HG02970 (cell line): ENCODE measurements around the gene VIPR1.

ENCODE experiments used
- ATAC-seq: cut with Tn5 transposase; IDR thresholded peaks from one replicate; pipeline ENCODE4 v1.9.1; 2021; ENCODE audit warnings: mild to moderate bottlenecking, moderate library complexity, moderate number of reproducible peaks; ENCODE audit not compliant: unreplicated experiment, low FRiP score

VIPR1 gene

GRCh38 chr3:42502429-42503250 is at the start of gene VIPR1:
TSS of gene VIPR1 (plus strand) at chr3:42502643. CDS start at chr3:42502736, 93 bp downstream.
- peak; percentile 73 for ATAC-seq

GRCh38 chr3:42456211-42456610 is 46.2 kb upstream of the VIPR1 start:
- ATAC-seq = no peak

- ATAC-seq = no peak
Measured at GRCh38 chr3:42459151-42459550, 43.3 kb upstream of the VIPR1 start.

GRCh38 chr3:42461762-42462161 is 40.7 kb upstream of the VIPR1 start:
- no peak for ATAC-seq

GRCh38 chr3:42463093-42463492 is 39.4 kb upstream of the VIPR1 start:
- no peak for ATAC-seq

GRCh38 chr3:42468111-42468510 is 34.3 kb upstream of the VIPR1 start:
- ATAC-seq = no peak

- ATAC-seq = no peak
Measured at GRCh38 chr3:42472555-42472954, 29.9 kb upstream of the VIPR1 start.

- ATAC-seq = no peak
Measured at GRCh38 chr3:42473083-42473932, 29.1 kb upstream of the VIPR1 start.

GRCh38 chr3:42476225-42477125 is 26.0 kb upstream of the VIPR1 start:
- ATAC-seq = no peak

GRCh38 chr3:42477696-42478095 is 24.7 kb upstream of the VIPR1 start:
- no peak for ATAC-seq

- no peak for ATAC-seq
Measured at GRCh38 chr3:42478830-42479229, 23.6 kb upstream of the VIPR1 start.

GRCh38 chr3:42486814-42487565 is 15.5 kb upstream of the VIPR1 start:
- no peak for ATAC-seq

- no peak for ATAC-seq
Measured at GRCh38 chr3:42488687-42489086, 13.8 kb upstream of the VIPR1 start.

GRCh38 chr3:42489116-42489936 is 13.1 kb upstream of the VIPR1 start:
- ATAC-seq = no peak

GRCh38 chr3:42489937-42490227 is 12.6 kb upstream of the VIPR1 start:
- no peak for ATAC-seq

GRCh38 chr3:42490243-42490642 is 12.2 kb upstream of the VIPR1 start:
- peak; percentile 89 for ATAC-seq

GRCh38 chr3:42491881-42492507 is 10.4 kb upstream of the VIPR1 start:
- ATAC-seq = no peak

GRCh38 chr3:42492508-42493080 is 9.8 kb upstream of the VIPR1 start:
- no peak for ATAC-seq
